Astrocyte of the spinal cord (primary cell): ENCODE data around the gene LY6G5B.
A peak's percentile ranks its signal among the peaks of the same experiment; 100 is the strongest.

Source experiments
- DNase-seq: peaks from one replicate; pipeline ENCODE4 v3.0.0; 2011; ENCODE audit warnings: low read depth, low spot score
- H3K4me3 ChIP-seq: 2 replicates; pipeline ENCODE4 v1.5.1; 2011; ENCODE audit warnings: low read depth, mild to moderate bottlenecking, low read length, moderate library complexity
- in situ Hi-C: cut with HindIII; loops from 2 replicates; pipeline ENCODE4 v1.10.0; 2017; ENCODE audit warnings: low sequenced_read_pairs
- TF ChIP-seq, protein P1 (sequence below): IDR thresholded peaks from 2 replicates; pipeline ENCODE4 v1.5.1; 2012; ENCODE audit warnings: low read depth, mild to moderate bottlenecking, low read length, inconsistent platforms

Gene LY6G5B

DNA sequence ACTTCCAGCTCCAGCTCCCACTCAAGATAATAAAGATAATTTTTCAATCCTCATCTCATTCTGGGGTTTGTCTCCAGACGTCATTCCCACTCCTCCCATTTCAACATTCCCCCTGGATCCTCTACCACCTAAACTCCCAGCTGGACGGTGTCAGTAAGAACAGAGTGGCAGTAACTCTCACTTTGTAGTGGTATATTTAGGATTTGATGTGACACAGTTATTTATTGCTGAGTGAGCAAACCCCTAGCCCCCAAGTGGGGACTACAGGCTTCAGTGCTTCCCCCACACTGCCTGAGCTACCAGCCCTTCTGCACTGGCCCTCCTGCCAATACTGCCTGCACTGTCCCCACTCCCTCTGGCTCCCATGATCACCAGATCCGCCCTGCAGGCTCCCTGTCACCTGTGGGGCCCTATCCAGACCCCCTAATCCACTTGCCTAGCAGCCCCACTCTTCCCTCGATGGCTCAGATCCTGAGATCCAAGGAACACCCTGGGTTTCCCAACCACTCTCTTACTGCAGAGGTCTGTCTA, 11.6 kb upstream of the LY6G5B start:
- in situ Hi-C loops: no loop called here
- TF ChIP-seq, protein P1, sequence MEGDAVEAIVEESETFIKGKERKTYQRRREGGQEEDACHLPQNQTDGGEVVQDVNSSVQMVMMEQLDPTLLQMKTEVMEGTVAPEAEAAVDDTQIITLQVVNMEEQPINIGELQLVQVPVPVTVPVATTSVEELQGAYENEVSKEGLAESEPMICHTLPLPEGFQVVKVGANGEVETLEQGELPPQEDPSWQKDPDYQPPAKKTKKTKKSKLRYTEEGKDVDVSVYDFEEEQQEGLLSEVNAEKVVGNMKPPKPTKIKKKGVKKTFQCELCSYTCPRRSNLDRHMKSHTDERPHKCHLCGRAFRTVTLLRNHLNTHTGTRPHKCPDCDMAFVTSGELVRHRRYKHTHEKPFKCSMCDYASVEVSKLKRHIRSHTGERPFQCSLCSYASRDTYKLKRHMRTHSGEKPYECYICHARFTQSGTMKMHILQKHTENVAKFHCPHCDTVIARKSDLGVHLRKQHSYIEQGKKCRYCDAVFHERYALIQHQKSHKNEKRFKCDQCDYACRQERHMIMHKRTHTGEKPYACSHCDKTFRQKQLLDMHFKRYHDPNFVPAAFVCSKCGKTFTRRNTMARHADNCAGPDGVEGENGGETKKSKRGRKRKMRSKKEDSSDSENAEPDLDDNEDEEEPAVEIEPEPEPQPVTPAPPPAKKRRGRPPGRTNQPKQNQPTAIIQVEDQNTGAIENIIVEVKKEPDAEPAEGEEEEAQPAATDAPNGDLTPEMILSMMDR: no peak
- no peak for DNase-seq
- H3K4me3 ChIP-seq: no peak overlapping the region

DNA sequence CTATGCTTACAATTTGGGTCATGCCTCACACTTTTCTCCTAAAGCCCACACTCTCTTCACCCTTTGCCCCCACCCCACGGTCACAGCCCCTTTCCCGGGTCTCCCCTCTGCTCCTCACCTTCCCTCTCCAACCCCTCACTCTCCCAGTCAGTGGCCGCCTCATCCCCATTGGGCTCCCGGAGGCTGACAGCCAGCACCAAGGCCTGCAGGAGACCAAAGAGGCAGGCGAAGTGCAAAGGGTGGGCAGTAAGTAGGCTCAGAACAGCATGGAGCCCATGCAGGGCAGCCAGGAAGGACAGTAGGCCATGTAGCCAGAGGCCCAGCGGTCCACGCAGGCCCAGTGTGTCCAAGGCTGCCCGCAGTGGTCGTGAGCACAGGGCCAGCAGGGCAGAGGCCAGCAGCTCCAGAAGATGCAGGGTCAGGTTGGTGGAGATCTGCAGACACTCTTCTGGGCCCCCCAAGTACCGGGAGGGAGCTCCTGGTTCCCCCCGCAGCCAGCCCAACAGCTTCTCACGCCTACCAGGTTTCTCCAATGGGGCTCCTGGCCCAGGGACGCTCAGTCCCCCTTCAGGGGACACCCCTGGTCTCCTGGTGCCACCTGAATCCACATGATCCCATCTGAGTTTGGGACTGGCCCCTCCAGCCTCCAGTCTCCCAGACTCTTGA, 10.7 kb upstream of the LY6G5B start:
- H3K4me3 ChIP-seq: peak overlapping the region; percentile 61
- TF ChIP-seq, protein P1: no peak
- in situ Hi-C loops: no loop called here
- DNase-seq: no peak

DNA sequence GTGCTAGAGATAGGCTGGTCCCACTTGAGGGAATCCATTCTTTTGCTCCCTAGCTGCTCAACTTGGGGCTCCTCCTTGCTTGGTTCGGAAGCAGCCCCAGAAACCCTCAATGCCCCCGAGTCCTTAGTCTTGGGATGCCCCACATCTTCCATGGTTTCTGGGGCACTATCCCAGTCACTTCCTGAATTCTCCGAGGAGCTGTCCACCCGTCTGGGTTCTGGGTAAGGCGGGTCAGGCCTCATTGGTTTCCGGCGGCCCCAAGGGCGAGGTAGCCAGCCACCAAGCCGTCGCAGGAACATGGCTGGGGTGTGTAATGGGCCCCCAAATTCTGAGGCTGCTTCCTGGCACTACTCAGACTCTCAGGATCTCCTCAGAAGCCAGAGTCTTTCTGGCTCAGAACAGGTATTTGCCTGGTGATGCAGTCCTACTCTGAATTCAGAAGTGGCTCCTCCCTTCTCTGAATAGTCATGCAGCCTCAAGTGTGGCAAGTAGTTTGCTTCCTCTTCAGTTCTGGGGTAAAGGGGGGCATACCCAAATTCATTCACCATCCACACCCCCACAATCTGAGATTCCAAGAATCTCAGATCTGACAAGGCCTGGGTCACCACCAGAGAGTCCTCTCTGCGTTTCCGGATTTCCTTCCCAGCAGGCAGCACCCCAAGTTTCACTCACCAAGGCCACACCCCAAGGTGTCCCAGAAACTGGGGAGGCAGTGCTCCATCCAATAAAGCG, 10.0 kb upstream of the LY6G5B start:
- no peak for DNase-seq
- TF ChIP-seq, protein P1: no peak
- peak overlapping the region; percentile 61 for H3K4me3 ChIP-seq
- in situ Hi-C loops: no loop called here

DNA sequence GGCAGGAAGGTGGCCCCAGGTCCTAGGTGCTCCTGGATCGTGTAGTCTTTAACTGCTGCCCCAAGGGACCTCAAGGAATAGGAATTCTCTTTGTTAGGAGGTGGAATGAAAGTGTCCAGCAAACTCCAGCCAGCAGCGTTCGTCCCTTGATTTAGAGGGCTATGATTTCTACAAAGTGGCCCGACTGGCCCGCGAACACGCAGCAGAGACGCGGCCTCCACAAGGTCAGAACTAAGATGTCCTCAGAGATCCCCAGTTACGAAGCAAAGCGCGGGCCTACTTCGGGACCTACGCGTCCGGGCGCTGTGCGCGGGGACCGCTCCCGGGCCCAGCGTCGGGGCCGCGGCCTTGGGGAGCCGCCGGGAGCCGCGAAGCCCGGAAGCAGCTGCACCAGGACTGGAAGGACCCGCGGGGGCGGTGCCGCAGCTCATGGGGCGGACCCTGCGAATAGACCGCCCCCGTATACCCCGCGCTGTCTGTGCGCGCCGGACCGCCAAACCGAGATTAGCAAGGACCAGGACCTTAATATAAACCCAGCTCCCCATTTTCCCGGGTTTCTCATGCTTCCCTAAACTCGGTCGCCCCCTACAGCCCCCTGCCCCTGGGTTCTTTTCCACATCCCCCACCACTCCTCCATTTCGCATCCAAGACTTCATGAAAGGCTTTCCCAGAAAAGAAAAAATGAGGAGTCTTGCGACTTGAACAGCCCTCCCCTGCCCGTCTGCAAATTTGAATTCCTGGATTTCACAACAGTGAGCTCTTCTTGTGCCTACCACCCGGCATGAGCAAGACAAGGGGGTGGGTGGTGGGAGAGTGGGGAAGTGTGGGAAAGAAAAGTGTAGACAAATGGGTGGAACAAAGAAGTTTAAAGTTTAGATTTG, 9.2 kb upstream of the LY6G5B start, which contains the start of gene C6orf47:
Gene C6orf47 (minus strand): TSS at position 398 of the 881 bp plus-strand sequence. CDS start 831 bp downstream, outside the sequence.
- in situ Hi-C loops: no loop called here
- peak; percentile 80 for DNase-seq
- TF ChIP-seq, protein P1: no peak
- H3K4me3 ChIP-seq: peak within 1 kb of the TSS; percentile 61

DNA sequence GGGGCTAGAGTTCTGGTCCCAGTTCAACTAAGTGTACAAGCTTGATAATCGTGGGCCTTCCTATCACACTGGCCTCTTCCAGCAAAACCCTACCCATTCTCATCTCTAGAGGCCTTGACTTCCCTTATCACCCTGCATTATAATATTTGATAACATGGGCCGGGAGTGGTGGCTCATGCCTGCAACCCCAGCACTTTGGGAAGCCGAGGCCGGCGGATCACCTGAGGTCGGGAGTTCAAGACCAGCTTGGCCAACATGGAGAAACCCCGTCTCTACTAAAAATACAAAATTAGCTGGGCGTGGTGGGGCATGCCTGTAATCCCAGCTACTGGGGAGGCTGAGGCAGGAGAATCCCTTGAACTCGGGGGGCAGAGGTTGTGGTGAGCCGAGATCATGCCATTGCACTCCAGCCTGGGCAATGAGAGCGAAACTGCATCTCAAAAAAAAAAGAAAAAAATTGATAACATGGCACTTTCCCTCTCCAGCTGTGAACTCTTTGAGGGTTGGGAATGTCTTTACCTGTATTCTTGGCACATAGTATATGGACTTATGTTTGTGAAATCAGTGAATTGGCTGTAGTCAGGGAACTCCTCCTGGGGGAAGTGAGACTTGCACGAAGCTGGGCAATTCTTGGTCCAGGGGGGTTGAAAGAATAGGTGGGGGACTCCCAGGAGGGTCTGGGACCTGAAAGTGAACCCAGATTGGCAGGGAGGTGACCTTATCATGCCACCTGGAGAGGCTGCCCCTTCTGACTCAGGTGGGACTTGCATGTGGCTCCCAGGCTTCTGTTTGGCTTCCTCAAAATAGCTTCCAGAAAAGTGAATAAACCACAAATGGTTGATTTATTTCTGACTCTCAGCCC, 8.3 kb upstream of the LY6G5B start:
- DNase-seq: no peak
- in situ Hi-C loops: no loop called here
- TF ChIP-seq, protein P1: no peak
- no peak overlapping the region for H3K4me3 ChIP-seq
